Measurements from ENCODE around the gene IGLL5.
A peak's percentile ranks its signal among the peaks of the same experiment; 100 is the strongest.
"Not testable (repeated sequence)": the region's sequence is repeated elsewhere in the genome, so short reads cannot be mapped to it uniquely, and the experiment has no call there.

The IGLL5 gene

GRCh38 chr22:22897091-22897490, 9.5 kb downstream of the IGLL5 start:
- H3K36me3 Mint-ChIP-seq, result peaks cover 10 to 20% of the 10 kb centered on the region in 2 donors
- no peak for DNase-seq
- peak overlapping the region; percentile 48 for H3K27ac Mint-ChIP-seq
- H3K9me3 Mint-ChIP-seq, result no peaks in the 10 kb centered on the region
- ATAC-seq (replicated peaks), result no peak
- H3K4me1 Mint-ChIP-seq, result peaks cover 73 to 86% of the 10 kb centered on the region in 2 donors
- H3K4me3 Mint-ChIP-seq, result no peak overlapping the region
- no peaks in the 10 kb centered on the region for H3K27me3 Mint-ChIP-seq

GRCh38 chr22:22897947-22898346, 10.3 kb downstream of the IGLL5 start:
- ATAC-seq (replicated peaks) (no peak), DNase-seq (no peak)
- no peak overlapping the region for H3K4me3 Mint-ChIP-seq
- H3K9me3 Mint-ChIP-seq, result no peaks in the 10 kb centered on the region
- peaks cover 11 to 20% of the 10 kb centered on the region in 2 donors for H3K36me3 Mint-ChIP-seq
- peaks cover 73 to 87% of the 10 kb centered on the region in 2 donors for H3K4me1 Mint-ChIP-seq
- H3K27me3 Mint-ChIP-seq, result no peaks in the 10 kb centered on the region
- no peak overlapping the region for H3K27ac Mint-ChIP-seq

GRCh38 chr22:22898411-22898950, 10.9 kb downstream of the IGLL5 start:
- ATAC-seq (replicated peaks), result peak; percentile 18 to 37
- not testable (repeated sequence) for DNase-seq, H3K9me3 Mint-ChIP-seq, H3K27me3 Mint-ChIP-seq, H3K27ac Mint-ChIP-seq
- Mint-ChIP-seq H3K4me3 (peak overlapping the region in 1 of 2 donors; percentile 21), H3K4me1 (peaks cover 74 to 87% of the 10 kb centered on the region in 2 donors), H3K36me3 (peaks cover 11 to 20% of the 10 kb centered on the region in 2 donors)

- H3K27me3 Mint-ChIP-seq, DNase-seq, H3K9me3 Mint-ChIP-seq: not testable (repeated sequence)
- H3K4me3 Mint-ChIP-seq, result peak overlapping the region; percentile 39 to 75
- H3K36me3 Mint-ChIP-seq, result peaks cover 11 to 20% of the 10 kb centered on the region in 2 donors
- peaks cover 75 to 87% of the 10 kb centered on the region in 2 donors for H3K4me1 Mint-ChIP-seq
- peak overlapping the region; percentile 82 for H3K27ac Mint-ChIP-seq
- peak in 1 of 2 donors; percentile 36 for ATAC-seq (replicated peaks)
These were observed 11.9 kb downstream of the IGLL5 start for GRCh38 chr22:22899342-22900080.

- Mint-ChIP-seq H3K4me1 (peaks cover 69 to 84% of the 10 kb centered on the region in 2 donors), H3K27ac (peak overlapping the region; percentile 77), H3K36me3 (peaks cover 14 to 19% of the 10 kb centered on the region in 2 donors), H3K4me3 (peak overlapping the region; percentile 58 to 75)
- not testable (repeated sequence) for H3K9me3 Mint-ChIP-seq; DNase-seq; ATAC-seq (replicated peaks); H3K27me3 Mint-ChIP-seq
These were observed 13.1 kb downstream of the IGLL5 start for GRCh38 chr22:22900527-22901205.

GRCh38 chr22:22901578-22902218, 14.1 kb downstream of the IGLL5 start:
- peak overlapping the region; percentile 58 to 75 for H3K4me3 Mint-ChIP-seq
- ATAC-seq (replicated peaks) (no peak), DNase-seq (no peak)
- peaks cover 60 to 76% of the 10 kb centered on the region in 2 donors for H3K4me1 Mint-ChIP-seq
- H3K27ac Mint-ChIP-seq, result peak overlapping the region; percentile 92
- H3K27me3 Mint-ChIP-seq, result no peaks in the 10 kb centered on the region
- H3K36me3 Mint-ChIP-seq, result peaks cover 12 to 17% of the 10 kb centered on the region in 2 donors
- no peaks in the 10 kb centered on the region for H3K9me3 Mint-ChIP-seq

- peak overlapping the region; percentile 81 for H3K27ac Mint-ChIP-seq
- peak overlapping the region; percentile 23 to 75 for H3K4me3 Mint-ChIP-seq
- DNase-seq (no peak), ATAC-seq (replicated peaks) (no peak)
- H3K36me3 Mint-ChIP-seq, result peaks cover 17 to 22% of the 10 kb centered on the region in 2 donors
- H3K27me3 Mint-ChIP-seq, result no peaks in the 10 kb centered on the region
- H3K4me1 Mint-ChIP-seq, result peaks cover 59 to 76% of the 10 kb centered on the region in 2 donors
- no peaks in the 10 kb centered on the region for H3K9me3 Mint-ChIP-seq
These were observed 14.8 kb downstream of the IGLL5 start for GRCh38 chr22:22902247-22903001.

GRCh38 chr22:22903355-22903777, 15.8 kb downstream of the IGLL5 start:
- no peak for ATAC-seq (replicated peaks)
- peak overlapping the region; percentile 37 for H3K27ac Mint-ChIP-seq
- H3K4me1 Mint-ChIP-seq, result peaks cover 60 to 76% of the 10 kb centered on the region in 2 donors
- H3K36me3 Mint-ChIP-seq, result peaks cover 20 to 26% of the 10 kb centered on the region in 2 donors
- no peaks in the 10 kb centered on the region for H3K9me3 Mint-ChIP-seq
- H3K4me3 Mint-ChIP-seq, result no peak overlapping the region
- no peaks in the 10 kb centered on the region for H3K27me3 Mint-ChIP-seq
- DNase-seq, result no peak

- H3K27me3 Mint-ChIP-seq, H3K9me3 Mint-ChIP-seq, DNase-seq, H3K4me3 Mint-ChIP-seq: not testable (repeated sequence)
- H3K27ac Mint-ChIP-seq, result peak overlapping the region; percentile 37
- ATAC-seq (replicated peaks), result peak; percentile 57 to 60
- H3K4me1 Mint-ChIP-seq, result peaks cover 61 to 76% of the 10 kb centered on the region in 2 donors
- H3K36me3 Mint-ChIP-seq, result peaks cover 20 to 26% of the 10 kb centered on the region in 2 donors
These were observed 16.2 kb downstream of the IGLL5 start for GRCh38 chr22:22903781-22904192.

GRCh38 chr22:22904736-22905135, 17.1 kb downstream of the IGLL5 start:
- Mint-ChIP-seq H3K36me3 (peaks cover 20 to 28% of the 10 kb centered on the region in 2 donors), H3K4me3 (peak overlapping the region; percentile 73 to 87), H3K27ac (peak overlapping the region; percentile 96), H3K4me1 (peaks cover 65 to 83% of the 10 kb centered on the region in 2 donors)
- DNase-seq, H3K9me3 Mint-ChIP-seq, H3K27me3 Mint-ChIP-seq: not testable (repeated sequence)
- ATAC-seq (replicated peaks), result peak in 1 of 2 donors; percentile 40

GRCh38 chr22:22906391-22906790, 18.8 kb downstream of the IGLL5 start:
- peaks cover 17 to 26% of the 10 kb centered on the region in 2 donors for H3K36me3 Mint-ChIP-seq
- H3K9me3 Mint-ChIP-seq; ATAC-seq (replicated peaks); H3K27me3 Mint-ChIP-seq; DNase-seq: not testable (repeated sequence)
- H3K4me3 Mint-ChIP-seq, result peak overlapping the region; percentile 78 to 82
- H3K4me1 Mint-ChIP-seq, result peaks cover 74 to 89% of the 10 kb centered on the region in 2 donors
- H3K27ac Mint-ChIP-seq, result peak overlapping the region; percentile 93

GRCh38 chr22:22906907-22907550, 19.4 kb downstream of the IGLL5 start:
- ATAC-seq (replicated peaks) (no peak), DNase-seq (no peak)
- H3K9me3 Mint-ChIP-seq, result no peaks in the 10 kb centered on the region
- peaks cover 73 to 89% of the 10 kb centered on the region in 2 donors for H3K4me1 Mint-ChIP-seq
- H3K27ac Mint-ChIP-seq, result peak overlapping the region; percentile 93
- H3K4me3 Mint-ChIP-seq, result peak overlapping the region; percentile 78 to 82
- H3K27me3 Mint-ChIP-seq, result no peaks in the 10 kb centered on the region
- H3K36me3 Mint-ChIP-seq, result peaks cover 15 to 21% of the 10 kb centered on the region in 2 donors

Measured in stimulated activated naive B cell treated with anti-CD40 and anti-IgM and Interleukin-4, amounts not matched to agents 10 μg/mL and 1 μg/mL and 100 μg/mL, for 72 hours (primary cell).